LNCAP (cell line): ENCODE measurements around the gene PDLIM1.

Experiments
- TF ChIP-seq, protein P1 (sequence below): fragments of 450-650 bp; IDR thresholded peaks from 2 replicates; pipeline ENCODE4 v1.5.1; 2017; ENCODE audit warnings: mild to moderate bottlenecking

PDLIM1 gene

GRCh38 chr10:95235676-95236067, 55.1 kb downstream of the PDLIM1 start:
- TF ChIP-seq, protein P1, sequence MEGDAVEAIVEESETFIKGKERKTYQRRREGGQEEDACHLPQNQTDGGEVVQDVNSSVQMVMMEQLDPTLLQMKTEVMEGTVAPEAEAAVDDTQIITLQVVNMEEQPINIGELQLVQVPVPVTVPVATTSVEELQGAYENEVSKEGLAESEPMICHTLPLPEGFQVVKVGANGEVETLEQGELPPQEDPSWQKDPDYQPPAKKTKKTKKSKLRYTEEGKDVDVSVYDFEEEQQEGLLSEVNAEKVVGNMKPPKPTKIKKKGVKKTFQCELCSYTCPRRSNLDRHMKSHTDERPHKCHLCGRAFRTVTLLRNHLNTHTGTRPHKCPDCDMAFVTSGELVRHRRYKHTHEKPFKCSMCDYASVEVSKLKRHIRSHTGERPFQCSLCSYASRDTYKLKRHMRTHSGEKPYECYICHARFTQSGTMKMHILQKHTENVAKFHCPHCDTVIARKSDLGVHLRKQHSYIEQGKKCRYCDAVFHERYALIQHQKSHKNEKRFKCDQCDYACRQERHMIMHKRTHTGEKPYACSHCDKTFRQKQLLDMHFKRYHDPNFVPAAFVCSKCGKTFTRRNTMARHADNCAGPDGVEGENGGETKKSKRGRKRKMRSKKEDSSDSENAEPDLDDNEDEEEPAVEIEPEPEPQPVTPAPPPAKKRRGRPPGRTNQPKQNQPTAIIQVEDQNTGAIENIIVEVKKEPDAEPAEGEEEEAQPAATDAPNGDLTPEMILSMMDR, result no peak

- TF ChIP-seq, protein P1, result no peak
Observed at GRCh38 chr10:95234951-95235350, 55.9 kb downstream of the PDLIM1 start.

DNA sequence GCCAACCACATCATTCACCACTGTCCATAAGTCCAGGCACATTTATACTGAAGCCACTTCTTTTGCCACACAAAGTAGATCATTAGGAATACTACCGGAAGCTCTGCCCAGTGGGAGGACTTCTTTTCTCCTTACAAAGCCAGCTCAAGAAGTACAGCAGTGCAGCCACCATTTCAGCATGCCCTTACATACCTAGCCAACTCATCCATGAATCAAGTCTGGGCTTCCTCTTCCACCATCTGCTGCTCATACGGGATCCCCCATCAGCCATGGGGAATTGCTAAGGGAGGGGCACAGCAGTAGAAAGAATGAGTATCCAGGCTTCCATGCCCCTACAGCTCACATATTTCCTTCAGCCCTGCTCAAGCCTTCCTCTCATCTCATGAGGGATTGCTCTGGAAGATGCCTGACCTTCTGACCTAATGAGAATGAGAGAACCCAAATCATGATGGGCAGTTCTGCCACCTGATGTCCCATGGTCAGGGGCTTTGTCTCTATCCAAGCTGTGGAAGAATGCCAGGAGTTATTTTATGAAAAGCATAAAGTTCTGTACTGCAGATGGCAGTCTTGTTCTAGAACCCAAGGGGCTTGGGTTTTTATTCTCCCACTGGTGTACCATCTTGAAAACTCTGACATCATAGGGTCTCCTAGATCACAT, 57.3 kb downstream of the PDLIM1 start:
- TF ChIP-seq, protein P1, result no peak

GRCh38 chr10:95229724-95230627, 60.8 kb downstream of the PDLIM1 start:
- TF ChIP-seq, protein P1, result no peak

DNA sequence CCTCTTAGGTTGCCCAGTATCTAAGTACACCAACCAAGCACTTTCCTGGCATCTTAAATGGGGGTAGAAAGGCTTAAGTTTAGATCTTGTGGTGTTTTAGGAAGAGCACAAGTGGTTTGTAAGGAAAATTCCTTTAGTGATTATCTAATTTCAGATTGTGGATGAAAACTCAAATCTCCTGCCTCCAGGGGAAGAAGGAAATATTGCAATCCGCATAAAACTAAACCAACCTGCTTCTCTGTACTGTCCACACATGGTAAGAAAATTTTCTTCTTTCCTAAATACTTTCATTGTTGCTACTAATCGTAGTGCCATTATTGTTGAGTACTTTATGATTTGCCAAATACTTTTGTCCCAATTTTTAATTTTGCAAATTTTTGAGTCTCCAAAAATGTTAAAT, 65.7 kb downstream of the PDLIM1 start:
- TF ChIP-seq, protein P1, result no peak

GRCh38 chr10:95221124-95221523, 69.7 kb downstream of the PDLIM1 start:
- TF ChIP-seq, protein P1, result no peak

DNA sequence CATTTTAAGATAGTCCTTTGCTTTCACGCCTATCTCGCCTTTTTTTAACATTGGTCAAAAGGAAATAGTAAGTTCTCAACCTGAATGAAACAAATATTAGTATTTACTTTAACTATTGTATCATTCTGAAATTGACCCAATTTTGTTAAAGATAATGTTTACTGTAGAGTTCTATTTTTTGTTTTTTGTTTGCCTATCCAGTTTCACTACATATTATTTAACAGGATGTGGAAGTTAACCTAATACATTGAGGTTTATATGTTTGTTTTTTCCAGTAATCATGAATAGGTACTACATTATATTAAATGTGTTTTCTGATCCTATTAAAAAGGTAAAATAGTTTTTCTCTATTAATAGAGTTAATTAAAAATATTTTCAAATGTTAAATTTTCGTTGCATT, 70.3 kb downstream of the PDLIM1 start:
- TF ChIP-seq, protein P1, result no peak
